HEK293 (cell line): ENCODE measurements around the gene SLC2A6.

ENCODE experiments used
- CTCF ChIA-PET: fragments of 350-600 bp; formaldehyde crosslinking; extraction: SDS; loops from one replicate; lab custom pipeline; 2021; ENCODE audit warnings: antibody characterized with exemption; lab: Yijun Ruan, JAX
- POLR2A ChIA-PET: fragments of 300-600 bp; formaldehyde crosslinking; extraction: SDS; loops from one replicate; lab custom pipeline; 2020; ENCODE audit warnings: antibody characterized with exemption, inconsistent platforms; lab: Yijun Ruan, JAX
- H3K27ac ChIP-seq: fragments of 200-500 bp; sonication (Bioruptor generic); 2 replicates; pipeline ENCODE4 v1.5.1; 2014; ENCODE audit warnings: low read depth, low read length, control low read depth, inconsistent platforms; ENCODE audit errors: extremely low read depth
- H3K36me3 ChIP-seq, 2 experiments: fragments of 200-500 bp in 1 of 2; sonication (Bioruptor generic) in 1 of 2; 1 replicate in 1 of 2; 2 replicates in 1 of 2; pipeline ENCODE4 v1.5.1; 2014 to 2017; ENCODE audit warnings: inconsistent platforms in 2 of 2, low read length in 2 of 2; ENCODE audit not compliant: control insufficient read depth in 2 of 2, insufficient read depth in 1 of 2
- H3K4me1 ChIP-seq: fragments of 200-500 bp; sonication (Bioruptor generic); 2 replicates; pipeline ENCODE4 v1.5.1; 2014; ENCODE audit warnings: mild to moderate bottlenecking, low read length, inconsistent platforms; ENCODE audit not compliant: control insufficient read depth, insufficient read depth
- H3K4me3 ChIP-seq: 2 replicates; pipeline ENCODE4 v1.5.1; 2011; ENCODE audit warnings: low read depth, mild to moderate bottlenecking, control low read depth, low read length, moderate library complexity
- H3K9me3 ChIP-seq: fragments of 200-500 bp; sonication (Bioruptor generic); 2 replicates; pipeline ENCODE4 v1.5.1; 2014; ENCODE audit warnings: low read depth, low read length, inconsistent platforms; ENCODE audit not compliant: control insufficient read depth, insufficient read depth
- AEBP2 ChIP-seq: fragments of 450-650 bp; formaldehyde crosslinking; IDR thresholded peaks from 2 replicates; pipeline ENCODE4 v1.5.1; 2016; ENCODE audit warnings: missing biosample characterization, missing genetic modification characterization, borderline replicate concordance
- KLF1 ChIP-seq: fragments of 450-650 bp; formaldehyde crosslinking; IDR thresholded peaks from 2 replicates; pipeline ENCODE4 v1.5.1; 2016; ENCODE audit warnings: missing biosample characterization, missing genetic modification characterization
- MYNN ChIP-seq: fragments of 450-650 bp; formaldehyde crosslinking; IDR thresholded peaks from 2 replicates; pipeline ENCODE4 v1.5.1; 2016; ENCODE audit warnings: missing biosample characterization, missing genetic modification characterization, borderline replicate concordance
- MZF1 ChIP-seq: fragments of 450-650 bp; formaldehyde crosslinking; IDR thresholded peaks from 2 replicates; pipeline ENCODE4 v1.5.1; 2017; ENCODE audit warnings: missing biosample characterization, missing genetic modification characterization, borderline replicate concordance
- OSR2 ChIP-seq: fragments of 450-650 bp; formaldehyde crosslinking; IDR thresholded peaks from 2 replicates; pipeline ENCODE4 v1.5.1; 2016; ENCODE audit warnings: missing biosample characterization, missing genetic modification characterization
- RBAK ChIP-seq: fragments of 450-650 bp; formaldehyde crosslinking; IDR thresholded peaks from 2 replicates; pipeline ENCODE4 v1.5.1; 2016; ENCODE audit warnings: missing biosample characterization, missing genetic modification characterization
- REPIN1 ChIP-seq: fragments of 450-650 bp; formaldehyde crosslinking; IDR thresholded peaks from 2 replicates; pipeline ENCODE4 v1.5.1; 2017; ENCODE audit warnings: missing biosample characterization, missing genetic modification characterization, low read depth
- REST ChIP-seq: fragments of 450-650 bp; formaldehyde crosslinking; IDR thresholded peaks from 2 replicates; pipeline ENCODE4 v1.5.1; 2016; ENCODE audit warnings: missing biosample characterization, missing genetic modification characterization
- SETDB1 ChIP-seq: IDR thresholded peaks from one replicate; pipeline ENCODE4 v1.6.1; 2017; ENCODE audit warnings: mild to moderate bottlenecking, low read length, moderate library complexity, mixed read lengths; ENCODE audit not compliant: insufficient read length
- SP3 ChIP-seq: fragments of 450-650 bp; formaldehyde crosslinking; IDR thresholded peaks from 2 replicates; pipeline ENCODE4 v1.5.1; 2016; ENCODE audit warnings: missing biosample characterization, missing genetic modification characterization
- ZBTB17 ChIP-seq: fragments of 450-650 bp; formaldehyde crosslinking; IDR thresholded peaks from 2 replicates; pipeline ENCODE4 v1.5.1; 2016; ENCODE audit warnings: missing biosample characterization, missing genetic modification characterization
- ZBTB26 ChIP-seq: fragments of 450-650 bp; formaldehyde crosslinking; optimal IDR thresholded peaks from 2 replicates; pipeline ENCODE3; 2016; ENCODE audit warnings: missing biosample characterization, mild to moderate bottlenecking, missing genetic modification characterization
- ZFP41 ChIP-seq: fragments of 450-650 bp; formaldehyde crosslinking; IDR thresholded peaks from 2 replicates; pipeline ENCODE4 v1.5.1; 2016; ENCODE audit warnings: missing biosample characterization, missing genetic modification characterization, borderline replicate concordance
- ZNF10 ChIP-seq: fragments of 450-650 bp; formaldehyde crosslinking; IDR thresholded peaks from 2 replicates; pipeline ENCODE4 v1.5.1; 2017; ENCODE audit warnings: missing biosample characterization, missing genetic modification characterization
- ZNF140 ChIP-seq: fragments of 450-650 bp; formaldehyde crosslinking; IDR thresholded peaks from 2 replicates; pipeline ENCODE4 v1.5.1; 2016; ENCODE audit warnings: missing biosample characterization, missing genetic modification characterization
- ZNF202 ChIP-seq: fragments of 450-650 bp; formaldehyde crosslinking; IDR thresholded peaks from 2 replicates; pipeline ENCODE4 v1.5.1; 2016; ENCODE audit warnings: missing biosample characterization, missing genetic modification characterization, borderline replicate concordance
- ZNF211 ChIP-seq: fragments of 450-650 bp; formaldehyde crosslinking; IDR thresholded peaks from 2 replicates; pipeline ENCODE4 v1.5.1; 2016; ENCODE audit warnings: low read depth, missing biosample characterization, missing genetic modification characterization
- ZNF426 ChIP-seq: fragments of 450-650 bp; formaldehyde crosslinking; IDR thresholded peaks from 2 replicates; pipeline ENCODE4 v1.5.1; 2017; ENCODE audit warnings: missing biosample characterization, missing genetic modification characterization, mild to moderate bottlenecking, inconsistent platforms, moderate library complexity
- ZNF433 ChIP-seq: fragments of 450-650 bp; formaldehyde crosslinking; IDR thresholded peaks from 2 replicates; pipeline ENCODE4 v1.5.1; 2016; ENCODE audit warnings: missing biosample characterization, missing genetic modification characterization, low read depth
- ZNF473 ChIP-seq: fragments of 450-650 bp; formaldehyde crosslinking; IDR thresholded peaks from 2 replicates; pipeline ENCODE4 v1.5.1; 2017; ENCODE audit warnings: missing biosample characterization, missing genetic modification characterization
- ZNF48 ChIP-seq: fragments of 450-650 bp; formaldehyde crosslinking; IDR thresholded peaks from 2 replicates; pipeline ENCODE4 v1.5.1; 2016; ENCODE audit warnings: missing biosample characterization, missing genetic modification characterization
- ZNF501 ChIP-seq: fragments of 450-650 bp; formaldehyde crosslinking; IDR thresholded peaks from 2 replicates; pipeline ENCODE4 v1.5.1; 2016; ENCODE audit warnings: missing biosample characterization, missing genetic modification characterization
- ZNF549 ChIP-seq: fragments of 450-650 bp; IDR thresholded peaks from 2 replicates; pipeline ENCODE4 v1.5.1; 2018; ENCODE audit warnings: missing biosample characterization, missing genetic modification characterization, mild to moderate bottlenecking, inconsistent platforms, moderate library complexity
- ZNF558 ChIP-seq: fragments of 450-650 bp; formaldehyde crosslinking; IDR thresholded peaks from 2 replicates; pipeline ENCODE4 v1.5.1; 2016; ENCODE audit warnings: missing biosample characterization, missing genetic modification characterization
- ZNF707 ChIP-seq: fragments of 450-650 bp; formaldehyde crosslinking; IDR thresholded peaks from 2 replicates; pipeline ENCODE4 v1.5.1; 2016; ENCODE audit warnings: missing biosample characterization, missing genetic modification characterization
- ZNF843 ChIP-seq: fragments of 450-650 bp; formaldehyde crosslinking; IDR thresholded peaks from 2 replicates; pipeline ENCODE4 v1.5.1; 2016; ENCODE audit warnings: missing biosample characterization, missing genetic modification characterization
- ZSCAN5A ChIP-seq: fragments of 450-650 bp; formaldehyde crosslinking; IDR thresholded peaks from 2 replicates; pipeline ENCODE4 v1.5.1; 2016; ENCODE audit warnings: missing biosample characterization, missing genetic modification characterization

SLC2A6 gene

GRCh38 chr9:133499132-133499891 lies 20.4 kb upstream of the SLC2A6 start:
- Histone ChIP-seq H3K36me3 (no peaks in the 10 kb centered on the region), H3K9me3 (no peaks in the 10 kb centered on the region), H3K4me3 (no peak overlapping the region), H3K4me1 (no peaks in the 10 kb centered on the region), H3K27ac (no peak overlapping the region)
- TF ChIP-seq MYNN (tag by site-specific recombination) (no peak), ZNF426 (tag by site-specific recombination) (no peak), ZNF433 (no peak), ZNF707 (tag by site-specific recombination) (no peak), ZNF211 (tag by site-specific recombination) (no peak), ZNF558 (no peak), ZFP41 (tag by site-specific recombination) (no peak), ZNF473 (tag by site-specific recombination) (no peak), MZF1 (tag by site-specific recombination) (no peak), ZBTB26 (tag by site-specific recombination) (no peak), ZNF202 (tag by site-specific recombination) (no peak), REST (tag by site-specific recombination) (no peak), ZBTB17 (no peak), ZNF140 (tag by site-specific recombination) (no peak), ZNF48 (tag by site-specific recombination) (no peak), ZNF843 (no peak), ZNF501 (tag by site-specific recombination) (no peak), ZNF10 (tag by site-specific recombination) (no peak), SETDB1 (no peak)
- ChIA-PET POLR2A (no interaction called here), CTCF (interaction anchor here (0.6 to 3.1 kb wide), 7 partner anchors 10 to 477 kb away, joined by 3 to 16 read pairs (median 4); no protein-coding TSS in a partner anchor)

DNA sequence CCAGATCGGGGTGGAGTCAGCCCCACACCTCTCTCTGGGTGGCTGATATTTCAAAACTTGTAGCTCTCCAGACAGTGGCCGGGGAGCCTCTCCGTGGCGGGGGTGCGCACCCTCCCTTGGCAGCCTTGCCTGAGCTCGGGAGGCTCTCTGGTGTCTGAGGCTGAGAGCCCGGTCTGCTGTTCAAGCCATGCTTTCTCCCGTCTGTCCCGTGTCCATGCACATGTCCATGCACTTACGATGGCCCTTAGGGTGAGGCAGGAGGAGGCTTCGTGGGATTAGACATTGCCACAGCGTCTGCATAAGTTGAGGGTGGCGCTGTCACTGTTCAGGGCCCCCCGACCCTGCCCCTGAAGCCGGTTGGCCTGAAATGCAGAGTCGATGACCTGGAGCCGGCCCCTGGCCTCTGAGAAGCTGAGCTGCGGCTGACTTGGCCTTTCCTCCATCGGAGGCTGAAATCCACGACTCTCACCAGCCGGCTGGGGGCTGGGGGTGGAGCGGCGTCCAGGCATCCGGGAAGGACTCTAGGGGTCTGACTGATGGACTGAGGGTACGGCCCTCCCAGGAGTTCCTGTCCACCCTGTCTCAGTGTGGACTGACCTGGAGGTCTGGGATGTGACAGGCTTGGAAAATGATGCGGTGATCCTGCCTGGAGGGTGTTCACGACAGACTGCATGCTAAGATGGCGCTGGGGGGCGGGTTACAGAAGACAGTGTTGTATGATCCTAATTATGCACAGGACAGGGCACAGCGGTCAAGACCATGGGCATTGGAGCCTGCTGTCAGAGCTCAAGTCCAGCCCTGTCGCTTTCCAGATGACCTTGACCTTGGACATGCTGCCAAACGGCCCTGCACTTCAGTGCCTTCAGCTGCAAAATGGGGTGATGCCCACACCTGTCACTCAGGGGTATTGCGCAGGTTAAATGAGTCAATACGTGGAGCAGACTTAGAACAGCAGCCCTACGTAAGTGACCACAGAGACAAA lies 18.3 kb upstream of the SLC2A6 start:
- ChIA-PET POLR2A (no interaction called here), CTCF (interaction anchor here (0.7 to 2.6 kb wide), 3 partner anchors 9 to 11 kb away, joined by 3 to 36 read pairs (median 7); no protein-coding TSS in a partner anchor)
- H3K4me1 ChIP-seq: no peaks in the 10 kb centered on the region
- TF ChIP-seq ZNF707 (tag by site-specific recombination) (no peak), RBAK (tag by site-specific recombination) (no peak), KLF1 (no peak), SP3 (tag by site-specific recombination) (no peak), REPIN1 (no peak), ZSCAN5A (no peak), OSR2 (tag by site-specific recombination) (no peak), AEBP2 (tag by site-specific recombination) (no peak), ZNF549 (no peak)

More for the DNA sequence above, 18.3 kb upstream of the SLC2A6 start:
- no peak overlapping the region for H3K27ac ChIP-seq
- H3K36me3 ChIP-seq: no peaks in the 10 kb centered on the region
- no peak overlapping the region for H3K4me3 ChIP-seq
- no peaks in the 10 kb centered on the region for H3K9me3 ChIP-seq
